DND-41 (cell line): ENCODE measurements around the gene PTPRN2.

Source experiments
- ATAC-seq: fragments of 200-7000 bp; cut with Tn5 transposase; 3 replicates; pipeline ENCODE4 v1.9.1; 2021; ENCODE audit warnings: low read depth; ENCODE audit not compliant: insufficient read depth
- DNase-seq: peaks from one replicate; pipeline ENCODE4 v3.0.0-alpha.2; 2020
- H2AFZ ChIP-seq: 2 replicates; pipeline ENCODE4 v1.6.0; 2012; ENCODE audit warnings: low read depth, low read length
- H3K27ac ChIP-seq: 2 replicates; pipeline ENCODE4 v1.5.1; 2012; ENCODE audit warnings: low read length, inconsistent platforms
- H3K27me3 ChIP-seq: fragments of 200-600 bp; sonication (generic); 2 replicates; pipeline ENCODE4 v1.6.0; 2012; ENCODE audit warnings: low read length, mild to moderate bottlenecking, inconsistent platforms; ENCODE audit not compliant: insufficient read depth, poor library complexity
- H3K36me3 ChIP-seq: 2 replicates; pipeline ENCODE4 v1.5.1; 2012; ENCODE audit warnings: low read length, inconsistent platforms; ENCODE audit not compliant: insufficient read depth
- H3K4me1 ChIP-seq: 2 replicates; pipeline ENCODE4 v1.5.1; 2012; ENCODE audit warnings: mild to moderate bottlenecking, low read length; ENCODE audit not compliant: insufficient read depth
- H3K4me2 ChIP-seq: 2 replicates; pipeline ENCODE4 v1.6.0; 2012; ENCODE audit warnings: mild to moderate bottlenecking, moderate library complexity, low read length, inconsistent platforms; ENCODE audit not compliant: insufficient read depth
- H3K4me3 ChIP-seq, 2 experiments: fragments of 200-600 bp in 1 of 2; shearing (Covaris generic) in 1 of 2; 2 replicates each; pipeline ENCODE4 v1.5.1; 2012 to 2016; ENCODE audit warnings: inconsistent platforms in 2 of 2, low read length in 2 of 2, mild to moderate bottlenecking in 2 of 2, low read depth in 1 of 2, moderate library complexity in 1 of 2
- H3K79me2 ChIP-seq: 2 replicates; pipeline ENCODE4 v1.6.0; 2012; ENCODE audit warnings: low read length, inconsistent platforms; ENCODE audit not compliant: insufficient read depth
- H3K9ac ChIP-seq: 2 replicates; pipeline ENCODE4 v1.6.0; 2012; ENCODE audit warnings: low read depth, mild to moderate bottlenecking, inconsistent platforms, low read length, moderate library complexity
- H3K9me3 ChIP-seq: 2 replicates; pipeline ENCODE4 v1.5.1; 2012; ENCODE audit warnings: low read length, moderate library complexity, mild to moderate bottlenecking, inconsistent platforms; ENCODE audit not compliant: insufficient read depth, severe bottlenecking
- H4K20me1 ChIP-seq: 2 replicates; pipeline ENCODE4 v1.6.0; 2012; ENCODE audit warnings: low read length; ENCODE audit not compliant: insufficient read depth
- CTCF ChIP-seq: IDR thresholded peaks from 2 replicates; pipeline ENCODE4 v1.5.1; 2012; ENCODE audit warnings: borderline replicate concordance, low read length, moderate library complexity, mild to moderate bottlenecking; ENCODE audit not compliant: poor library complexity, severe bottlenecking; ENCODE audit errors: extremely low read depth
- EZH2 ChIP-seq: IDR thresholded peaks from 3 replicates; pipeline ENCODE4 v1.6.1; 2012; ENCODE audit warnings: borderline replicate concordance, low read depth, mild to moderate bottlenecking, moderate library complexity, low read length, inconsistent platforms; ENCODE audit not compliant: severe bottlenecking

PTPRN2 gene

GRCh38 chr7:158061026-158061630, 526.5 kb downstream of the PTPRN2 start:
- Histone ChIP-seq H3K79me2 (no peaks in the 10 kb centered on the region), H3K27me3 (no peaks in the 10 kb centered on the region), H3K4me3 (no peak overlapping the region), H4K20me1 (no peaks in the 10 kb centered on the region), H3K4me1 (no peaks in the 10 kb centered on the region), H3K9me3 (peaks cover 11% of the 10 kb centered on the region), H3K9ac (no peak overlapping the region), H3K36me3 (no peaks in the 10 kb centered on the region), H3K4me2 (no peak overlapping the region), H3K27ac (no peak overlapping the region), H2AFZ (no peak overlapping the region)
- no peak for TF ChIP-seq CTCF
- DNase-seq, result no peak
- ATAC-seq, result no peak

- Histone ChIP-seq H3K27me3 (no peaks in the 10 kb centered on the region), H3K9me3 (peaks cover 11% of the 10 kb centered on the region), H2AFZ (no peak overlapping the region), H3K9ac (no peak overlapping the region), H3K4me2 (no peak overlapping the region), H3K4me1 (no peaks in the 10 kb centered on the region), H3K4me3 (no peak overlapping the region), H3K27ac (no peak overlapping the region), H3K36me3 (no peaks in the 10 kb centered on the region), H4K20me1 (no peaks in the 10 kb centered on the region), H3K79me2 (no peaks in the 10 kb centered on the region)
- no peak for ATAC-seq
- no peak for DNase-seq
- no peak for TF ChIP-seq EZH2
- TF ChIP-seq CTCF, result no peak
These were observed 527.4 kb downstream of the PTPRN2 start for GRCh38 chr7:158060216-158060615.

GRCh38 chr7:158057446-158057845, 530.2 kb downstream of the PTPRN2 start:
- Histone ChIP-seq H3K36me3 (no peaks in the 10 kb centered on the region), H3K79me2 (no peaks in the 10 kb centered on the region), H3K9ac (no peak overlapping the region), H3K4me2 (no peak overlapping the region), H4K20me1 (no peaks in the 10 kb centered on the region), H3K27ac (no peak overlapping the region), H3K9me3 (peaks cover 11% of the 10 kb centered on the region), H2AFZ (no peak overlapping the region), H3K4me1 (no peaks in the 10 kb centered on the region), H3K27me3 (no peaks in the 10 kb centered on the region), H3K4me3 (no peak overlapping the region)
- TF ChIP-seq CTCF (no peak), EZH2 (no peak)
- DNase-seq (no peak), ATAC-seq (no peak)

GRCh38 chr7:158056761-158057160, 530.9 kb downstream of the PTPRN2 start:
- no peak for TF ChIP-seq EZH2
- TF ChIP-seq CTCF, result no peak
- ATAC-seq (no peak), DNase-seq (no peak)
- Histone ChIP-seq H3K36me3 (no peaks in the 10 kb centered on the region), H3K4me3 (no peak overlapping the region), H3K4me1 (no peaks in the 10 kb centered on the region), H3K27me3 (no peaks in the 10 kb centered on the region), H3K79me2 (no peaks in the 10 kb centered on the region), H2AFZ (no peak overlapping the region), H4K20me1 (no peaks in the 10 kb centered on the region), H3K27ac (no peak overlapping the region), H3K9ac (no peak overlapping the region), H3K9me3 (peaks cover 11% of the 10 kb centered on the region), H3K4me2 (no peak overlapping the region)
